Adrenal gland (tissue), 5 donors: ENCODE measurements around the gene EYS.

ENCODE experiments used
- POLR2A ChIP-seq, 2 donors: fragments of 450-650 bp; IDR thresholded peaks; one replicate each; pipeline ENCODE4 v1.6.1; 2017; ENCODE audit warnings: antibody characterized with exemption in 2 of 2, mild to moderate bottlenecking in 2 of 2, moderate library complexity in 1 of 2
- TF ChIP-seq, protein P1 (sequence below), 6 experiments: fragments of 450-650 bp in 4 of 6; fragments of 200-600 bp in 2 of 6; sonication (generic) in 1 of 6; IDR thresholded peaks; 1 replicate in 5 of 6; 2 replicates in 1 of 6; pipeline versions ENCODE4 v1.5.1 to v1.8.0; 2016 to 2021; ENCODE audit warnings: antibody characterized with exemption in 6 of 6, mild to moderate bottlenecking in 2 of 6, moderate library complexity in 1 of 6
- donor health status: DM: no; HTN: no; CAD: no.

- TF ChIP-seq, protein P1, sequence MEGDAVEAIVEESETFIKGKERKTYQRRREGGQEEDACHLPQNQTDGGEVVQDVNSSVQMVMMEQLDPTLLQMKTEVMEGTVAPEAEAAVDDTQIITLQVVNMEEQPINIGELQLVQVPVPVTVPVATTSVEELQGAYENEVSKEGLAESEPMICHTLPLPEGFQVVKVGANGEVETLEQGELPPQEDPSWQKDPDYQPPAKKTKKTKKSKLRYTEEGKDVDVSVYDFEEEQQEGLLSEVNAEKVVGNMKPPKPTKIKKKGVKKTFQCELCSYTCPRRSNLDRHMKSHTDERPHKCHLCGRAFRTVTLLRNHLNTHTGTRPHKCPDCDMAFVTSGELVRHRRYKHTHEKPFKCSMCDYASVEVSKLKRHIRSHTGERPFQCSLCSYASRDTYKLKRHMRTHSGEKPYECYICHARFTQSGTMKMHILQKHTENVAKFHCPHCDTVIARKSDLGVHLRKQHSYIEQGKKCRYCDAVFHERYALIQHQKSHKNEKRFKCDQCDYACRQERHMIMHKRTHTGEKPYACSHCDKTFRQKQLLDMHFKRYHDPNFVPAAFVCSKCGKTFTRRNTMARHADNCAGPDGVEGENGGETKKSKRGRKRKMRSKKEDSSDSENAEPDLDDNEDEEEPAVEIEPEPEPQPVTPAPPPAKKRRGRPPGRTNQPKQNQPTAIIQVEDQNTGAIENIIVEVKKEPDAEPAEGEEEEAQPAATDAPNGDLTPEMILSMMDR (IDR thresholded peaks at IDR 0.05), result no peak
- TF ChIP-seq POLR2A (IDR thresholded peaks at IDR 0.05), result no peak
These were observed 1593.3 kb downstream of the EYS start for GRCh38 chr6:64113704-64114103.
